ENCODE data around the gene TYMP. TPM values are rescaled to one million over a fixed set of nuclear protein-coding genes. Genes with fewer than 3 reads are reported as not detected.

The TYMP gene
- total and polyA plus RNA-seq, 2 donors (not counting 3 experiments of a cell fraction or from before 2014, with no cell fraction given), result 2.0 to 2.4 TPM

GRCh38 chr22:50518606-50519005 lies 11.2 kb downstream of the TYMP start:
- Histone ChIP-seq H3K4me1 (ENCODE audit: control insufficient read depth, extremely low read depth, insufficient read depth, low read length) (peaks cover 3% of the 10 kb centered on the region), H3K4me2 (ENCODE audit: insufficient read depth, low read length) (no peak overlapping the region), H3K36me3 (ENCODE audit: control insufficient read depth in 2 of 2, extremely low read depth in 1 of 2, insufficient read depth in 2 of 2, low read length in 2 of 2) (peaks cover 0 to 24% of the 10 kb centered on the region in 2 experiments), H3K27ac (ENCODE audit: insufficient read depth, low read depth, low read length) (no peak overlapping the region), H4K20me1 (replicated peaks; ENCODE audit: control insufficient read depth, extremely low read depth, insufficient read depth, low read length) (no peaks in the 10 kb centered on the region), H3K9me3 (replicated peaks; ENCODE audit: control insufficient read depth, insufficient read depth, low read length) (no peaks in the 10 kb centered on the region), H3K79me2 (ENCODE audit: control insufficient read depth, insufficient read depth, low read length) (peaks cover 7% of the 10 kb centered on the region), H2AFZ (ENCODE audit: low read depth, low read length) (no peak overlapping the region), H3K9me1 (replicated peaks; ENCODE audit: control insufficient read depth, extremely low read depth, insufficient read depth, low read length) (no peaks in the 10 kb centered on the region), H3K9ac (replicated peaks; ENCODE audit: extremely low read depth, insufficient read depth, low read length) (no peak overlapping the region), H3K27me3 (ENCODE audit: control insufficient read depth in 2 of 2, insufficient read depth in 2 of 2, low read length in 2 of 2) (no peaks in the 10 kb centered on the region), H3K4me3 (replicated peaks in 1 of 3; ENCODE audit: insufficient read depth in 1 of 3, low read depth in 1 of 3, low read length in 3 of 3) (no peak overlapping the region)
- ChIA-PET POLR2A (no interaction called here), CTCF (no interaction called here)
- dilution Hi-C loops (cut with MboI; ENCODE audit: extremely low pct_ligation_motif_present, low sequenced_read_pairs), result no loop called here
- TF ChIP-seq FOS (IDR thresholded peaks at IDR 0.05; ENCODE audit: borderline replicate concordance, insufficient read depth, low read length), result no peak
- no peak for TF ChIP-seq MYC (IDR thresholded peaks at IDR 0.05; ENCODE audit: low read depth, low read length)
- TF ChIP-seq GATA2 (IDR thresholded peaks at IDR 0.05; ENCODE audit: insufficient read depth, insufficient read length, low read depth, low read length), result no peak
- no peak for TF ChIP-seq POLR2A (IDR thresholded peaks at IDR 0.05; ENCODE audit: low read depth, low read length)
- TF ChIP-seq, protein P1, sequence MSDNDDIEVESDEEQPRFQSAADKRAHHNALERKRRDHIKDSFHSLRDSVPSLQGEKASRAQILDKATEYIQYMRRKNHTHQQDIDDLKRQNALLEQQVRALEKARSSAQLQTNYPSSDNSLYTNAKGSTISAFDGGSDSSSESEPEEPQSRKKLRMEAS (IDR thresholded peaks at IDR 0.05; ENCODE audit: insufficient read depth, insufficient read length), result no peak
- TF ChIP-seq JUN (IDR thresholded peaks at IDR 0.05; ENCODE audit: borderline replicate concordance, insufficient read depth, insufficient read length, low read depth), result no peak
- TF ChIP-seq EZH2 (IDR thresholded peaks at IDR 0.05; ENCODE audit: borderline replicate concordance, low read depth, low read length, severe bottlenecking), result no peak
- TF ChIP-seq, protein P2, sequence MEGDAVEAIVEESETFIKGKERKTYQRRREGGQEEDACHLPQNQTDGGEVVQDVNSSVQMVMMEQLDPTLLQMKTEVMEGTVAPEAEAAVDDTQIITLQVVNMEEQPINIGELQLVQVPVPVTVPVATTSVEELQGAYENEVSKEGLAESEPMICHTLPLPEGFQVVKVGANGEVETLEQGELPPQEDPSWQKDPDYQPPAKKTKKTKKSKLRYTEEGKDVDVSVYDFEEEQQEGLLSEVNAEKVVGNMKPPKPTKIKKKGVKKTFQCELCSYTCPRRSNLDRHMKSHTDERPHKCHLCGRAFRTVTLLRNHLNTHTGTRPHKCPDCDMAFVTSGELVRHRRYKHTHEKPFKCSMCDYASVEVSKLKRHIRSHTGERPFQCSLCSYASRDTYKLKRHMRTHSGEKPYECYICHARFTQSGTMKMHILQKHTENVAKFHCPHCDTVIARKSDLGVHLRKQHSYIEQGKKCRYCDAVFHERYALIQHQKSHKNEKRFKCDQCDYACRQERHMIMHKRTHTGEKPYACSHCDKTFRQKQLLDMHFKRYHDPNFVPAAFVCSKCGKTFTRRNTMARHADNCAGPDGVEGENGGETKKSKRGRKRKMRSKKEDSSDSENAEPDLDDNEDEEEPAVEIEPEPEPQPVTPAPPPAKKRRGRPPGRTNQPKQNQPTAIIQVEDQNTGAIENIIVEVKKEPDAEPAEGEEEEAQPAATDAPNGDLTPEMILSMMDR (IDR thresholded peaks at IDR 0.05; ENCODE audit: extremely low read depth in 1 of 2, insufficient read depth in 1 of 2, low read depth in 1 of 2, low read length in 2 of 2), result no peak
- no peak for TF ChIP-seq POLR2AphosphoS5 (IDR thresholded peaks at IDR 0.05; ENCODE audit: insufficient read depth, low read depth, low read length)
- FAIRE-seq (no peak), DNase-seq (ENCODE audit: low read depth, low spot score) (no peak)
- intact Hi-C loops (cut with micrococcal nuclease), result no loop called here
- no TSS peak for BruUV-seq (replicated peaks)

Measured in endothelial cell of umbilical vein (primary cell).